A549 (cell line): ENCODE measurements around the gene S100A1. TPM values are rescaled to one million over a fixed set of nuclear protein-coding genes. Genes with fewer than 3 reads are reported as not detected.

ENCODE experiments used
- ATAC-seq, 2 experiments: fragments of 200-7000 bp in 1 of 2; fragments of >200 bp in 1 of 2; cut with Nextera tagmentation in 1 of 2; cut with Tn5 transposase in 1 of 2; 3 replicates each; pipeline versions ENCODE4 v1.8.0 to v1.9.1; 2018 to 2020; ENCODE audit warnings: mild to moderate bottlenecking in 1 of 2, moderate library complexity in 1 of 2
- CTCF ChIA-PET: fragments of 300-600 bp; sonication (Branson Sonifier 250); formaldehyde crosslinking; extraction: SDS; loops from one replicate; lab custom pipeline; 2021; ENCODE audit warnings: antibody characterized with exemption, inconsistent platforms; lab: Yijun Ruan, JAX
- POLR2A ChIA-PET: fragments of 350-600 bp; formaldehyde crosslinking; extraction: SDS; loops from one replicate; lab custom pipeline; 2021; ENCODE audit warnings: antibody characterized with exemption, inconsistent platforms; lab: Yijun Ruan, JAX
- DNase-seq, 2 experiments: peaks; one replicate each; pipeline versions ENCODE4 v3.0.0 to v3.0.0-alpha.2; 2011 to 2016; ENCODE audit warnings: low read depth in 1 of 2, low spot score in 1 of 2
- FAIRE-seq: peaks from 2 replicates; lab custom pipeline; 2011; peaks lifted over from hg19 to GRCh38; lab: Jason Lieb, UNC
- H3K27ac ChIP-seq, 2 experiments: fragments of >200 bp; sonication (Bioruptor Twin); formaldehyde crosslinking; 3 replicates each; pipeline ENCODE4 v1.5.1; 2016 to 2017
- H3K4me1 ChIP-seq: fragments of >200 bp; sonication (Bioruptor Twin); formaldehyde crosslinking; 3 replicates; pipeline ENCODE4 v1.6.1; 2016
- H3K4me2 ChIP-seq: fragments of >200 bp; sonication (Bioruptor Twin); formaldehyde crosslinking; 3 replicates; pipeline ENCODE4 v1.6.1; 2016
- H3K4me3 ChIP-seq: fragments of >200 bp; sonication (Bioruptor Twin); formaldehyde crosslinking; 3 replicates; pipeline ENCODE4 v1.5.1; 2016
- H3K9me3 ChIP-seq: fragments of >200 bp; sonication (Bioruptor Twin); formaldehyde crosslinking; 3 replicates; pipeline ENCODE4 v1.6.1; 2016
- CBX2 ChIP-seq: fragments of 200-600 bp; sonication (generic); IDR thresholded peaks from 2 replicates; pipeline ENCODE4 v1.6.1; 2016; ENCODE audit warnings: low read depth, mild to moderate bottlenecking, borderline replicate concordance
- CEBPB ChIP-seq, 2 experiments: fragments of >200 bp in 1 of 2; sonication (Bioruptor Twin) in 1 of 2; formaldehyde crosslinking in 1 of 2; IDR thresholded peaks; 2 replicates each; pipeline ENCODE4 v1.6.1; 2012 to 2016
- CHD4 ChIP-seq: fragments of 200-600 bp; sonication (generic); IDR thresholded peaks from 2 replicates; pipeline ENCODE4 v1.6.1; 2016; ENCODE audit warnings: antibody characterized with exemption, mild to moderate bottlenecking, borderline replicate concordance
- EHF ChIP-seq: fragments of 250-450 bp; sonication (Bioruptor Pico); IDR thresholded peaks from 2 replicates; pipeline ENCODE4 v1.5.0; 2020; ENCODE audit warnings: mild to moderate bottlenecking
- ESRRA ChIP-seq: fragments of 150-350 bp; IDR thresholded peaks from 2 replicates; pipeline ENCODE4 v1.6.1; 2014; ENCODE audit warnings: mild to moderate bottlenecking, low read length, borderline replicate concordance
- FOXS1 ChIP-seq: fragments of 250-450 bp; sonication (Bioruptor Pico); IDR thresholded peaks from 2 replicates; pipeline ENCODE4 v1.5.0; 2020; ENCODE audit warnings: mild to moderate bottlenecking, moderate library complexity
- MAFK ChIP-seq: fragments of 450-650 bp; IDR thresholded peaks from 2 replicates; pipeline ENCODE4 v1.6.1; 2014; ENCODE audit not compliant: partially characterized antibody
- NPAS2 ChIP-seq: fragments of 250-450 bp; sonication (Bioruptor Pico); IDR thresholded peaks from 2 replicates; pipeline ENCODE4 v1.8.0; 2022; ENCODE audit warnings: mild to moderate bottlenecking, moderate library complexity, borderline replicate concordance
- RARB ChIP-seq: fragments of 250-450 bp; sonication (Bioruptor Pico); IDR thresholded peaks from 2 replicates; pipeline ENCODE4 v1.8.0; 2021; ENCODE audit warnings: mild to moderate bottlenecking, moderate library complexity
- TP53 ChIP-seq: fragments of 250-450 bp; sonication (Bioruptor Pico); IDR thresholded peaks from 2 replicates; pipeline ENCODE4 v1.5.0; 2021; ENCODE audit warnings: mild to moderate bottlenecking, moderate library complexity
- ZC3H11A ChIP-seq: fragments of 450-650 bp; IDR thresholded peaks from 2 replicates; pipeline ENCODE4 v1.6.1; 2014; ENCODE audit warnings: antibody characterized with exemption, mild to moderate bottlenecking
- ZSCAN20 ChIP-seq: fragments of 250-450 bp; sonication (Bioruptor Pico); IDR thresholded peaks from 2 replicates; pipeline ENCODE4 v1.8.0; 2022; ENCODE audit warnings: mild to moderate bottlenecking, moderate library complexity
- WGBS: methylation state at CpG from one replicate; pipeline ENCODE4 v1.1.6; 2017; ENCODE audit errors: missing lambda C conversion rate; 5-methylcytosine and 5-hydroxymethylcytosine counted together
- polyA plus RNA-seq, 4 experiments: library from polyadenylated mRNA; depleted of rRNA in 3 of 4; stranded (reverse); fragments of >200 nt; fragmentation: RNase III in 1 of 4; extraction: RNeasy Plus Mini Kit Qiagen cat#74134 plus additional on column Dnase treatment in 1 of 4; gene quantifications; 2 replicates in 3 of 4; 3 replicates in 1 of 4; pipeline ENCODE4 v1.2.3, GENCODE V29; 2011 to 2017
- TF ChIP-seq, protein P1 (sequence below): fragments of 200-600 bp; sonication (generic); IDR thresholded peaks from 2 replicates; pipeline ENCODE4 v1.6.1; 2016; ENCODE audit warnings: antibody characterized with exemption, mild to moderate bottlenecking, moderate library complexity
- TF ChIP-seq, protein P2 (sequence below): fragments of 250-450 bp; sonication (Bioruptor Pico); IDR thresholded peaks from 2 replicates; pipeline ENCODE4 v1.5.0; 2021; ENCODE audit warnings: mild to moderate bottlenecking, moderate library complexity, borderline replicate concordance
- TF ChIP-seq, protein P3 (sequence below): IDR thresholded peaks from 2 replicates; pipeline ENCODE4 v1.6.1; 2012
- TF ChIP-seq, protein P4 (sequence below): fragments of >200 bp; sonication (Bioruptor Twin); formaldehyde crosslinking; IDR thresholded peaks from 3 replicates; pipeline ENCODE4 v1.6.1; 2016
- TF ChIP-seq, protein P5 (sequence below): fragments of 250-450 bp; sonication (Bioruptor Pico); IDR thresholded peaks from 2 replicates; pipeline ENCODE4 v1.5.0; 2020; ENCODE audit warnings: low read depth, mild to moderate bottlenecking, moderate library complexity

Gene S100A1
- polyA plus RNA-seq, 2 of the 4 experiments (the other 2 are of a cell fraction) = 0.59 to 0.97 TPM

DNA sequence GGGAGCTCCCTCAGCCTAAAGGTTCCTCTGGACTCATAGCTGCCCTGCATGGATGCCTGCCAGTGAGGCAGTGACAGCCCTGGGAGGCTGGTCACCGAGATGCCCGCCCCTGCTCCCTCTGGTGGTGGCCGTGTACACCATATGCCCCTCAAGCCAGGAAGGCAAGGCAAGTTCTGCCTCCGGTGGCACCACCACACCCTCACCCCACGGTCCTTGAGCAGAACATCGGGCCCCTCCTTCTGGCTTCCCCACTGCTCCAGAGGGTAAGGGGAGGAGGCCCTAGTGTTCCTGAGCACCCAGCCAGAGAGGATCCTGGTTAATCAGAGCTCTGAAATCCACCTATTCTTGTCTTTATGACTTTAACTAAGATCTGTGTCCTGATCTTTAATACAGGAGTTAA, 10.6 kb upstream of the S100A1 start:
- DNase-seq (no peak), FAIRE-seq (no peak), ATAC-seq (no peak)
- 77% methylated on average over 6 of the region's 6 CpGs for WGBS
- ChIA-PET POLR2A (interaction anchor here (2.8 kb wide), 1 partner anchor 10 kb away, joined by 13 read pairs; the partner anchor contains the start of genes S100A1 and S100A13), CTCF (interaction anchor here (1.1 to 18.3 kb wide), 4 partner anchors 10 to 82 kb away, joined by 3 to 253 read pairs (median 61); partner anchors contain the start of genes S100A1, S100A13 and S100A6)
- Histone ChIP-seq H3K9me3 (no peaks in the 10 kb centered on the region), H3K4me3 (no peak overlapping the region), H3K27ac (no peak overlapping the region), H3K4me1 (peaks cover 27% of the 10 kb centered on the region), H3K4me2 (no peak overlapping the region)
- TF ChIP-seq CBX2 (no peak), NPAS2 (CRISPR knock-in tag) (no peak), MAFK (no peak), FOXS1 (no peak)
- TF ChIP-seq, protein P1, sequence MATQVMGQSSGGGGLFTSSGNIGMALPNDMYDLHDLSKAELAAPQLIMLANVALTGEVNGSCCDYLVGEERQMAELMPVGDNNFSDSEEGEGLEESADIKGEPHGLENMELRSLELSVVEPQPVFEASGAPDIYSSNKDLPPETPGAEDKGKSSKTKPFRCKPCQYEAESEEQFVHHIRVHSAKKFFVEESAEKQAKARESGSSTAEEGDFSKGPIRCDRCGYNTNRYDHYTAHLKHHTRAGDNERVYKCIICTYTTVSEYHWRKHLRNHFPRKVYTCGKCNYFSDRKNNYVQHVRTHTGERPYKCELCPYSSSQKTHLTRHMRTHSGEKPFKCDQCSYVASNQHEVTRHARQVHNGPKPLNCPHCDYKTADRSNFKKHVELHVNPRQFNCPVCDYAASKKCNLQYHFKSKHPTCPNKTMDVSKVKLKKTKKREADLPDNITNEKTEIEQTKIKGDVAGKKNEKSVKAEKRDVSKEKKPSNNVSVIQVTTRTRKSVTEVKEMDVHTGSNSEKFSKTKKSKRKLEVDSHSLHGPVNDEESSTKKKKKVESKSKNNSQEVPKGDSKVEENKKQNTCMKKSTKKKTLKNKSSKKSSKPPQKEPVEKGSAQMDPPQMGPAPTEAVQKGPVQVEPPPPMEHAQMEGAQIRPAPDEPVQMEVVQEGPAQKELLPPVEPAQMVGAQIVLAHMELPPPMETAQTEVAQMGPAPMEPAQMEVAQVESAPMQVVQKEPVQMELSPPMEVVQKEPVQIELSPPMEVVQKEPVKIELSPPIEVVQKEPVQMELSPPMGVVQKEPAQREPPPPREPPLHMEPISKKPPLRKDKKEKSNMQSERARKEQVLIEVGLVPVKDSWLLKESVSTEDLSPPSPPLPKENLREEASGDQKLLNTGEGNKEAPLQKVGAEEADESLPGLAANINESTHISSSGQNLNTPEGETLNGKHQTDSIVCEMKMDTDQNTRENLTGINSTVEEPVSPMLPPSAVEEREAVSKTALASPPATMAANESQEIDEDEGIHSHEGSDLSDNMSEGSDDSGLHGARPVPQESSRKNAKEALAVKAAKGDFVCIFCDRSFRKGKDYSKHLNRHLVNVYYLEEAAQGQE = no peak
- TF ChIP-seq, protein P2, sequence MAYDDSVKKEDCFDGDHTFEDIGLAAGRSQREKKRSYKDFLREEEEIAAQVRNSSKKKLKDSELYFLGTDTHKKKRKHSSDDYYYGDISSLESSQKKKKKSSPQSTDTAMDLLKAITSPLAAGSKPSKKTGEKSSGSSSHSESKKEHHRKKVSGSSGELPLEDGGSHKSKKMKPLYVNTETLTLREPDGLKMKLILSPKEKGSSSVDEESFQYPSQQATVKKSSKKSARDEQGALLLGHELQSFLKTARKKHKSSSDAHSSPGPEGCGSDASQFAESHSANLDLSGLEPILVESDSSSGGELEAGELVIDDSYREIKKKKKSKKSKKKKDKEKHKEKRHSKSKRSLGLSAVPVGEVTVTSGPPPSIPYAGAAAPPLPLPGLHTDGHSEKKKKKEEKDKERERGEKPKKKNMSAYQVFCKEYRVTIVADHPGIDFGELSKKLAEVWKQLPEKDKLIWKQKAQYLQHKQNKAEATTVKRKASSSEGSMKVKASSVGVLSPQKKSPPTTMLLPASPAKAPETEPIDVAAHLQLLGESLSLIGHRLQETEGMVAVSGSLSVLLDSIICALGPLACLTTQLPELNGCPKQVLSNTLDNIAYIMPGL = no peak

DNA sequence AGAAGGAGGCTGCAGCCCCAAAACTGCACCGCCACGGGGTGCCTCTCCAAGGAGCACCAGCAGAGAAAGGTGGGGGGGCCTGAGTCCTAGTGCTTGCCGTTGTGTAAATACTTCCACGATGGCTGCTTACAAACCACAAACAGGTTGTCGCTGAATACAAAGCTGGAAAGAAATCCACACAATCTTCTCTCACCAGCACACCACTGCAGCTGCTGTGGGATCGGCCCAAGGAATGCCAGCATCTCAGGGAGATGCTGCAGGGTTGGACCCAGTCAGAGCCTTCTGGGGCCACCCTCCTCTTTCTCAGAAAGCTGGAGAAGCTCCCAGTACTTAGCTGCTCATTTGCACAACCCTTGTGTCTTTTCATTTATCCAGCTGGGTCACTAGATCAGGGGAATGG, 9.1 kb upstream of the S100A1 start:
- no peak overlapping the region for H3K4me3 ChIP-seq
- H3K9me3 ChIP-seq = no peaks in the 10 kb centered on the region
- H3K27ac ChIP-seq = no peak overlapping the region
- POLR2A ChIA-PET = interaction anchor here (0.9 kb wide), 1 partner anchor 8 kb away, joined by 5 read pairs; the partner anchor contains the start of gene S100A13
- TF ChIP-seq ESRRA = no peak
- TF ChIP-seq CEBPB (IDR thresholded peaks at IDR 0.05) = no peak
- TF ChIP-seq, protein P3, sequence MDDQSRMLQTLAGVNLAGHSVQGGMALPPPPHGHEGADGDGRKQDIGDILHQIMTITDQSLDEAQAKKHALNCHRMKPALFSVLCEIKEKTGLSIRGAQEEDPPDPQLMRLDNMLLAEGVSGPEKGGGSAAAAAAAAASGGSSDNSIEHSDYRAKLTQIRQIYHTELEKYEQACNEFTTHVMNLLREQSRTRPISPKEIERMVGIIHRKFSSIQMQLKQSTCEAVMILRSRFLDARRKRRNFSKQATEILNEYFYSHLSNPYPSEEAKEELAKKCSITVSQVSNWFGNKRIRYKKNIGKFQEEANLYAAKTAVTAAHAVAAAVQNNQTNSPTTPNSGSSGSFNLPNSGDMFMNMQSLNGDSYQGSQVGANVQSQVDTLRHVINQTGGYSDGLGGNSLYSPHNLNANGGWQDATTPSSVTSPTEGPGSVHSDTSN = no peak
- no peak for TF ChIP-seq RARB (CRISPR knock-in tag)
- TF ChIP-seq, protein P4, sequence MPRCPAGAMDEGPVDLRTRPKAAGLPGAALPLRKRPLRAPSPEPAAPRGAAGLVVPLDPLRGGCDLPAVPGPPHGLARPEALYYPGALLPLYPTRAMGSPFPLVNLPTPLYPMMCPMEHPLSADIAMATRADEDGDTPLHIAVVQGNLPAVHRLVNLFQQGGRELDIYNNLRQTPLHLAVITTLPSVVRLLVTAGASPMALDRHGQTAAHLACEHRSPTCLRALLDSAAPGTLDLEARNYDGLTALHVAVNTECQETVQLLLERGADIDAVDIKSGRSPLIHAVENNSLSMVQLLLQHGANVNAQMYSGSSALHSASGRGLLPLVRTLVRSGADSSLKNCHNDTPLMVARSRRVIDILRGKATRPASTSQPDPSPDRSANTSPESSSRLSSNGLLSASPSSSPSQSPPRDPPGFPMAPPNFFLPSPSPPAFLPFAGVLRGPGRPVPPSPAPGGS = no peak
- no peak for TF ChIP-seq TP53
- TF ChIP-seq CHD4 = no peak
- TF ChIP-seq, protein P5, sequence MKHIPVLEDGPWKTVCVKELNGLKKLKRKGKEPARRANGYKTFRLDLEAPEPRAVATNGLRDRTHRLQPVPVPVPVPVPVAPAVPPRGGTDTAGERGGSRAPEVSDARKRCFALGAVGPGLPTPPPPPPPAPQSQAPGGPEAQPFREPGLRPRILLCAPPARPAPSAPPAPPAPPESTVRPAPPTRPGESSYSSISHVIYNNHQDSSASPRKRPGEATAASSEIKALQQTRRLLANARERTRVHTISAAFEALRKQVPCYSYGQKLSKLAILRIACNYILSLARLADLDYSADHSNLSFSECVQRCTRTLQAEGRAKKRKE (CRISPR knock-in tag) = no peak
- TF ChIP-seq, protein P2 = no peak
- TF ChIP-seq ZC3H11A = no peak
- TF ChIP-seq ZSCAN20 (CRISPR knock-in tag) = no peak
- TF ChIP-seq EHF = no peak
- peaks cover 15% of the 10 kb centered on the region for H3K4me1 ChIP-seq
- WGBS = 97% methylated on average over 6 of the region's 6 CpGs
- ATAC-seq = no peak
- CTCF ChIA-PET = interaction anchor here (0.6 to 18.3 kb wide), 7 partner anchors 9 to 124 kb away, joined by 3 to 253 read pairs (median 4); partner anchors contain the start of genes S100A1, S100A13 and S100A6
- H3K4me2 ChIP-seq = no peak overlapping the region
- DNase-seq = no peak
- FAIRE-seq = no peak
